Activated gamma-delta T cell (primary cell): ENCODE measurements around the gene CFAP298.
"Not testable (repeated sequence)": the region's sequence is repeated elsewhere in the genome, so short reads cannot be mapped to it uniquely, and the experiment has no call there.

Source experiments
- DNase-seq: peaks from one replicate; lab custom pipeline; 2025; lab: John Stamatoyannopoulos, UW
- total RNA-seq, 2 donors: gene quantifications; one replicate each; lab custom pipeline; 2026; lab: John Stamatoyannopoulos, UW

Gene CFAP298
- total RNA-seq = 8.8 to 14.9 reads per million in 2 donors

- peak; percentile 73 for DNase-seq
These were observed at the start of gene CFAP298 for GRCh38 chr21:32612075-32612998. CFAP298 (minus strand) TSS chr21:32612377; CDS start chr21:32612243, 134 bp downstream.

GRCh38 chr21:32661026-32661782 is 49.0 kb upstream of the CFAP298 start:
- DNase-seq = not testable (repeated sequence)

GRCh38 chr21:32658524-32658923 is 46.3 kb upstream of the CFAP298 start:
- DNase-seq = no peak

- DNase-seq = no peak
These were observed 41.2 kb upstream of the CFAP298 start for GRCh38 chr21:32653326-32653901.

- DNase-seq = no peak
These were observed 36.0 kb upstream of the CFAP298 start for GRCh38 chr21:32648165-32648564.

GRCh38 chr21:32645261-32646182 is 33.3 kb upstream of the CFAP298 start:
- DNase-seq = no peak

- no peak for DNase-seq
These were observed 29.8 kb upstream of the CFAP298 start for GRCh38 chr21:32641710-32642698.

- DNase-seq = no peak
These were observed 14.5 kb upstream of the CFAP298 start for GRCh38 chr21:32626621-32627196.

GRCh38 chr21:32618218-32618617 is 6.0 kb upstream of the CFAP298 start:
- not testable (repeated sequence) for DNase-seq

- no peak for DNase-seq
These were observed 1.4 kb upstream of the CFAP298 start for GRCh38 chr21:32613436-32614043.

GRCh38 chr21:32612999-32613337 is 791 bp upstream of the CFAP298 start:
- no peak for DNase-seq

GRCh38 chr21:32611471-32611997 is 643 bp downstream of the CFAP298 start:
- DNase-seq = peak; percentile 17

- not testable (repeated sequence) for DNase-seq
These were observed 1.2 kb downstream of the CFAP298 start for GRCh38 chr21:32610940-32611339.

- no peak for DNase-seq
These were observed 3.3 kb downstream of the CFAP298 start for GRCh38 chr21:32608851-32609250.

GRCh38 chr21:32605469-32605868 is 6.7 kb downstream of the CFAP298 start:
- no peak for DNase-seq

- no peak for DNase-seq
These were observed 7.7 kb downstream of the CFAP298 start for GRCh38 chr21:32604464-32604863.

- no peak for DNase-seq
These were observed 9.0 kb downstream of the CFAP298 start for GRCh38 chr21:32603131-32603530.

GRCh38 chr21:32602099-32602498 is 10.1 kb downstream of the CFAP298 start:
- DNase-seq = no peak

GRCh38 chr21:32599526-32599925 is 12.7 kb downstream of the CFAP298 start:
- no peak for DNase-seq
